Bronchial epithelial cell (primary cell): ENCODE data around the gene ASB18. TPM values are rescaled to one million over a fixed set of nuclear protein-coding genes. Genes with fewer than 3 reads are reported as not detected.

Experiments used
- DNase-seq: peaks from one replicate; pipeline ENCODE4 v3.0.0-alpha.2; 2010; ENCODE audit warnings: low read depth
- FAIRE-seq: peaks from 2 replicates; lab custom pipeline; 2011; peaks lifted over from hg19 to GRCh38; lab: Jason Lieb, UNC
- H3K27me3 ChIP-seq: 2 replicates; pipeline ENCODE4 v1.5.1; 2011; ENCODE audit warnings: low read length; ENCODE audit not compliant: control insufficient read depth, insufficient read depth
- H3K36me3 ChIP-seq: 2 replicates; pipeline ENCODE4 v1.5.1; 2011; ENCODE audit warnings: low read length; ENCODE audit not compliant: control insufficient read depth, insufficient read depth
- H3K4me3 ChIP-seq: 2 replicates; pipeline ENCODE4 v1.5.1; 2011; ENCODE audit warnings: mild to moderate bottlenecking, low read depth, low read length, control low read depth
- total RNA-seq: library from RNA; depleted of rRNA; stranded (reverse); fragments of >200 nt; gene quantifications from 2 replicates; pipeline ENCODE4 v1.2.1, GENCODE V29; 2014
- TF ChIP-seq, protein P1 (sequence below): IDR thresholded peaks from 2 replicates; pipeline ENCODE4 v1.5.1; 2011; ENCODE audit warnings: mild to moderate bottlenecking, moderate library complexity, low read length, control low read depth, inconsistent platforms; ENCODE audit not compliant: insufficient read depth, severe bottlenecking

Gene ASB18
- total RNA-seq, 1 donor from 2014 or later = not detected

DNA sequence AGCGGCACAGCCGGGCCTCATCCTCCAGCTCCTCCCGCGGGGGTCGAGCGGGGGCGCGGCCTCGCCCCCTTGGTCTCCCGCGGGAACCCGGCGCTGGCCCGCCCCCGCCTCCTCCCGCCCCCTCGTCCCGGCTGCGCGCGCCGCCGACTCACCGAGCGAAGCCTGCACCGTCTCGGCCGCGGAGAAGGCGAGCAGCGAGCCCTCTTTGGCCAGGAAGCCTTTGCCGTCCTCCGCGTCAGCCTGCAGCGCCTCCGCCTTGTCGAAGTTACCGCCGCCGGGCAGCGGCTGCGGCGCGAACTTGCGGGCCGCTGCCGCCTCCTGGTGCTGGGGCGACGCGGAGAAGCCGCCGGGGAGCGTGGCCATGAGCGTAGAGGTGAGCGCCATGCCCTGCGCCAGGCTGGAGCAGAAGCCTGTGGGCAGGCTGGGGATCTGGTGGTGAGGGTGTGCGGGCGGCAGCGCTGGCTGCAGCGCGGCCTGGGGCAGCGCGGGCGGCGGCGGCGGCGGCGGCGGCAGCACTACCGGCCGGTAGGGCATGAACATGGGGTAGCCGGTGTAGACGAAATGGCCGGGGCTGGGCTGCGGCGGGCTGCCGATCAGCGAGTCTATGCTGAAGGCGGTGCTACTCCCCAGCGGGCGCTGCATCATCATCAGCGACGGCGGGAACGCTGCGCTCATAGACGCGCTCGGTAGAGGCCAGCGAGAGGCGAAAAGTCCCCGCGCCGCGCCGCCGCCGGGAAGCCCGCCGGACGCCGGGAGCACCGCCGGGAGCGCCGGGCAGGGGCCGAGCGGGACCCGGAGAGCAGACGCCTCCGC lies 96.7 kb downstream of the ASB18 start:
- Histone ChIP-seq H3K4me3 (peak overlapping the region; percentile 27), H3K27me3 (peaks cover 74% of the 10 kb centered on the region), H3K36me3 (no peaks in the 10 kb centered on the region)
- DNase-seq (no peak), FAIRE-seq (no peak)
- TF ChIP-seq, protein P1, sequence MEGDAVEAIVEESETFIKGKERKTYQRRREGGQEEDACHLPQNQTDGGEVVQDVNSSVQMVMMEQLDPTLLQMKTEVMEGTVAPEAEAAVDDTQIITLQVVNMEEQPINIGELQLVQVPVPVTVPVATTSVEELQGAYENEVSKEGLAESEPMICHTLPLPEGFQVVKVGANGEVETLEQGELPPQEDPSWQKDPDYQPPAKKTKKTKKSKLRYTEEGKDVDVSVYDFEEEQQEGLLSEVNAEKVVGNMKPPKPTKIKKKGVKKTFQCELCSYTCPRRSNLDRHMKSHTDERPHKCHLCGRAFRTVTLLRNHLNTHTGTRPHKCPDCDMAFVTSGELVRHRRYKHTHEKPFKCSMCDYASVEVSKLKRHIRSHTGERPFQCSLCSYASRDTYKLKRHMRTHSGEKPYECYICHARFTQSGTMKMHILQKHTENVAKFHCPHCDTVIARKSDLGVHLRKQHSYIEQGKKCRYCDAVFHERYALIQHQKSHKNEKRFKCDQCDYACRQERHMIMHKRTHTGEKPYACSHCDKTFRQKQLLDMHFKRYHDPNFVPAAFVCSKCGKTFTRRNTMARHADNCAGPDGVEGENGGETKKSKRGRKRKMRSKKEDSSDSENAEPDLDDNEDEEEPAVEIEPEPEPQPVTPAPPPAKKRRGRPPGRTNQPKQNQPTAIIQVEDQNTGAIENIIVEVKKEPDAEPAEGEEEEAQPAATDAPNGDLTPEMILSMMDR = peak; percentile 51

DNA sequence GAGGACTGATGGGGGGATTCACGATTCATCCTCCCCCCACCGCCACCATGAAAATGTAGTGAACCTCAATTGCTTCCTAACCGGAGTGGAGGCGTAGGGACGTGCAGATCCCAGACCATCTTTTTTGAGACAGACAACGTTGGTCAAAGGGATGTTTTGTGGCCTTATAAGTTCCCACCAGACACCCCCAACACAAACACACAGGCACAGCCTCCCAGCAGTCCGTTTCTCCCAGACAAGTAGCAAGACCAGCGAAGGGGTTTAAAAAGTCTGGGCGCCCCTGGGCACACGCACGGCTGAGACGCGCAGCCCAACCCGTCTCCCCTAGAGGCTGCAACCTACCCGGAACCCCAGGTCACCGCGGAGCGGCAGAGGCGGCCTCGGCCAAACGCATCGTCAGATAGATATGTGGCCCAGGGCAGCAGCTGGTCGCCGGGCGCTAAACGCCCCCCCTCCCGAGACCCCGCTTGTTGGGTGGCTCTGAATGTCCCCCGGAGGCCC lies 97.4 kb downstream of the ASB18 start:
- H3K4me3 ChIP-seq = peak overlapping the region; percentile 27
- TF ChIP-seq, protein P1 = no peak
- no peak for FAIRE-seq
- no peak for DNase-seq
- no peaks in the 10 kb centered on the region for H3K36me3 ChIP-seq
- peaks cover 67% of the 10 kb centered on the region for H3K27me3 ChIP-seq

DNA sequence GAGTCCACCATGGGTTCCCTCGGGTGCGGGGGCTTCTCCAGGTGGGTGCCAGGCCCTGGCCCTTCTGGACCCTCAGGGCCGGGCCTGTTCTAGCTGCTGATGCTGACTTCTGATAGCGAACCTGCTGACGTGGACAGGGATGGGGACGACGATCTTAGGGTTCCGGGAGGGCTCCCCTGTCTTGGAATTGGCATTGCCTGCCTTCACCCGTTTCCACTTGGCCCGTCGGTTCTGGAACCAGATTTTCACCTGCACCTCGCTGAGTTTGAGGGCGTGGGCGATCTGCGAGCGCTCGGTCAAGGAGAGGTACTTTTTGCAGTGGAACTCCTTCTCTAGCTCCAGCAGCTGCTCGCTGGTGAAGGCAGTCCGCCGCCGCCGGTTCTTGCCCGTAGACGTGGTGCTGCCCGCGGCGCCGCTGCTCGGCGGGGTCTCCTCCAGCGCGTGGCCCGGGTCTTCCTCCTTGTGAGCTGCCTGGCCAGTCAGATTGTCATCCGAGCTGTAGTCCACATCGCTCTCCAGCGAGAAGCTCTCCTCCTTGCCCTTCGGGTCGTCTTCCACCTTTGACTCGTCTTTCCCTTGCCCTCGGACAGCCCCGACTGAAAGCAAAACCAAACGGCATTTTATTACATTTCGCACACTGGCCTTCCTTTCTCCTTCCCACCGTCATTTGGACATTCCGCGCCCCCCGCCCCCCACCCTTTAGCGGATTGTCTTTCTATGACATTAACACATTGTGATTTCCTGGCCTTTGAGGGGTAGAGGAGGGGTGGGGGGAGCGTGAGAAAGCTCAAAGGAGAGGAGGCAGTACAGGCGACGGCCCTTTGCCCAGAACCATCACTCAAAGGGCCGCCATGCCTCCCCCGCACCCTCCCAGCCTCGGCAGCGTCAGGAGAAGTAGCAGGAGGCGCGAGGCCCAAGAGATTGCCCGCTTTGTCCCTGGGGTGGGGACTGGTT lies 98.1 kb downstream of the ASB18 start:
- FAIRE-seq = no peak
- DNase-seq = no peak
- Histone ChIP-seq H3K4me3 (no peak overlapping the region), H3K36me3 (no peaks in the 10 kb centered on the region), H3K27me3 (peaks cover 60% of the 10 kb centered on the region)
- TF ChIP-seq, protein P1 = no peak

DNA sequence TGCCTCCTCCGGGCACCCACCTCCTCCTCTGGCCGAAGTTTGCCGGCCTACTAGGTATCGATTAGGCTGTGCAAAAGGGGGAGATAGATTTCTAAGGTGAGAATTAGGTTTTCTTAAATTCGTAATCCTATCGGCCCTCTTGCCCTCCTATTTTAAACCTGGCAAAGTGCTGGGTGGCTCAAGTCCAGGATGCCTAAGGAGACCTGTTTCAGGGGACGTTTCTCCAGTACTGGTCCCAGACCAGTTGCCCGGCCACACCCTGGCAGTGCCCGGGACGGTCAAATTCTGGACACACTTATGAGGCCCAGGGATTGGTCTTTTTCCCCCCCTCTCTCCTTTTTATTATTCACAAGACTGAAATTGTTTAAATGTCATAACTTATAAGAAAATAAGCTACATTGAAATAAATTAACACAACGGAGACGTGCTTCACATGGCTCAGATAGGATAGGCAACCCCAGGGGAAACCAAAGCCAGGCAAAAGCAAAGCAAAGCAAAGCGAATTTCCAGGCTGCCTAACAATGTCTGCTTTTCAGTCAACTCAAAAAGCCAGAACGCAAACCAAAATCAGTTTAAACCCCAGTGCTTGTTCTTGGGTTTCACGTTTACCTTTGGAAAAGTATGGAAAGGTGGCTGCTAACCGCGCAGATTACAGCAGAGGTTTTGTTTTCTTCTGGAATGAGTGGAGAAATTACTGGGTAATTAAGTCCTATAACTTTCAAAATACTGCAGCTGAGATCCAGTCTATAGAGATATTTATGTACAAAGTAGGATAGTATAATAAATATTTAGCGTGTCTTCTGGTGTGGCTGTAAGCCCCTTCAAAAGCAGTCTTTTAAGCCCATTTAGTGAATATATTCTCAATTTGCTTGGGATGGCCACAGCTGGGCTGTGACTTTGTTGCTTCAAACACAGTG lies 99.0 kb downstream of the ASB18 start:
- TF ChIP-seq, protein P1 = no peak
- H3K36me3 ChIP-seq = no peaks in the 10 kb centered on the region
- DNase-seq = no peak
- H3K4me3 ChIP-seq = no peak overlapping the region
- H3K27me3 ChIP-seq = peaks cover 52% of the 10 kb centered on the region
- no peak for FAIRE-seq
